HEK293 (cell line): Measurements from ENCODE around the gene STYX.

Experiments used
- CTCF ChIA-PET: fragments of 350-600 bp; formaldehyde crosslinking; extraction: SDS; loops from one replicate; lab custom pipeline; 2021; ENCODE audit warnings: antibody characterized with exemption; lab: Yijun Ruan, JAX
- POLR2A ChIA-PET: fragments of 300-600 bp; formaldehyde crosslinking; extraction: SDS; loops from one replicate; lab custom pipeline; 2020; ENCODE audit warnings: antibody characterized with exemption, inconsistent platforms; lab: Yijun Ruan, JAX
- H3K27ac ChIP-seq: fragments of 200-500 bp; sonication (Bioruptor generic); 2 replicates; pipeline ENCODE4 v1.5.1; 2014; ENCODE audit warnings: low read depth, low read length, control low read depth, inconsistent platforms; ENCODE audit errors: extremely low read depth
- H3K36me3 ChIP-seq, 2 experiments: fragments of 200-500 bp in 1 of 2; sonication (Bioruptor generic) in 1 of 2; 1 replicate in 1 of 2; 2 replicates in 1 of 2; pipeline ENCODE4 v1.5.1; 2014 to 2017; ENCODE audit warnings: inconsistent platforms in 2 of 2, low read length in 2 of 2; ENCODE audit not compliant: control insufficient read depth in 2 of 2, insufficient read depth in 1 of 2
- H3K4me1 ChIP-seq: fragments of 200-500 bp; sonication (Bioruptor generic); 2 replicates; pipeline ENCODE4 v1.5.1; 2014; ENCODE audit warnings: mild to moderate bottlenecking, low read length, inconsistent platforms; ENCODE audit not compliant: control insufficient read depth, insufficient read depth
- H3K4me3 ChIP-seq: 2 replicates; pipeline ENCODE4 v1.5.1; 2011; ENCODE audit warnings: low read depth, mild to moderate bottlenecking, control low read depth, low read length, moderate library complexity
- H3K9me3 ChIP-seq: fragments of 200-500 bp; sonication (Bioruptor generic); 2 replicates; pipeline ENCODE4 v1.5.1; 2014; ENCODE audit warnings: low read depth, low read length, inconsistent platforms; ENCODE audit not compliant: control insufficient read depth, insufficient read depth
- BCL11A ChIP-seq: fragments of 450-650 bp; formaldehyde crosslinking; IDR thresholded peaks from 2 replicates; pipeline ENCODE4 v1.5.1; 2016; ENCODE audit warnings: low read depth, missing biosample characterization, missing genetic modification characterization
- BCL6B ChIP-seq: fragments of 450-650 bp; formaldehyde crosslinking; IDR thresholded peaks from 2 replicates; pipeline ENCODE4 v1.5.1; 2017; ENCODE audit warnings: missing biosample characterization, missing genetic modification characterization
- EGR2 ChIP-seq: fragments of 450-650 bp; formaldehyde crosslinking; IDR thresholded peaks from 2 replicates; pipeline ENCODE4 v1.5.1; 2016; ENCODE audit warnings: low read depth, missing biosample characterization, missing genetic modification characterization
- KLF9 ChIP-seq: fragments of 450-650 bp; formaldehyde crosslinking; IDR thresholded peaks from 2 replicates; pipeline ENCODE4 v1.5.1; 2016; ENCODE audit warnings: missing biosample characterization, missing genetic modification characterization, low read depth
- OVOL3 ChIP-seq: fragments of 450-650 bp; formaldehyde crosslinking; IDR thresholded peaks from 2 replicates; pipeline ENCODE4 v1.5.1; 2016; ENCODE audit warnings: missing biosample characterization, missing genetic modification characterization
- SCRT2 ChIP-seq: fragments of 450-650 bp; formaldehyde crosslinking; IDR thresholded peaks from 2 replicates; pipeline ENCODE4 v1.5.1; 2016; ENCODE audit warnings: missing biosample characterization, missing genetic modification characterization
- WT1 ChIP-seq: fragments of 450-650 bp; formaldehyde crosslinking; IDR thresholded peaks from 2 replicates; pipeline ENCODE4 v1.5.1; 2016; ENCODE audit warnings: missing biosample characterization, missing genetic modification characterization
- ZBTB6 ChIP-seq: fragments of 450-650 bp; formaldehyde crosslinking; IDR thresholded peaks from 2 replicates; pipeline ENCODE4 v1.5.1; 2017; ENCODE audit warnings: missing biosample characterization, missing genetic modification characterization
- ZBTB8A ChIP-seq: fragments of 450-650 bp; formaldehyde crosslinking; IDR thresholded peaks from 2 replicates; pipeline ENCODE4 v1.5.1; 2016; ENCODE audit warnings: missing biosample characterization, missing genetic modification characterization
- ZFP41 ChIP-seq: fragments of 450-650 bp; formaldehyde crosslinking; IDR thresholded peaks from 2 replicates; pipeline ENCODE4 v1.5.1; 2016; ENCODE audit warnings: missing biosample characterization, missing genetic modification characterization, borderline replicate concordance
- ZNF121 ChIP-seq: fragments of 450-650 bp; formaldehyde crosslinking; IDR thresholded peaks from 2 replicates; pipeline ENCODE4 v1.5.1; 2016; ENCODE audit warnings: missing biosample characterization, missing genetic modification characterization
- ZNF2 ChIP-seq: fragments of 450-650 bp; formaldehyde crosslinking; IDR thresholded peaks from 2 replicates; pipeline ENCODE4 v1.5.1; 2016; ENCODE audit warnings: missing biosample characterization, missing genetic modification characterization
- ZNF311 ChIP-seq: fragments of 450-650 bp; formaldehyde crosslinking; IDR thresholded peaks from 2 replicates; pipeline ENCODE4 v1.5.1; 2017; ENCODE audit warnings: missing biosample characterization, missing genetic modification characterization, borderline replicate concordance
- ZNF423 ChIP-seq: fragments of 450-650 bp; formaldehyde crosslinking; IDR thresholded peaks from 2 replicates; pipeline ENCODE4 v1.5.1; 2016; ENCODE audit warnings: missing biosample characterization, missing genetic modification characterization
- ZNF558 ChIP-seq: fragments of 450-650 bp; formaldehyde crosslinking; IDR thresholded peaks from 2 replicates; pipeline ENCODE4 v1.5.1; 2016; ENCODE audit warnings: missing biosample characterization, missing genetic modification characterization
- ZNF560 ChIP-seq: fragments of 450-650 bp; formaldehyde crosslinking; IDR thresholded peaks from 2 replicates; pipeline ENCODE4 v1.5.1; 2017; ENCODE audit warnings: missing biosample characterization, missing genetic modification characterization, borderline replicate concordance
- ZNF639 ChIP-seq: fragments of 450-650 bp; formaldehyde crosslinking; IDR thresholded peaks from 2 replicates; pipeline ENCODE4 v1.5.1; 2016; ENCODE audit warnings: missing biosample characterization, missing genetic modification characterization
- ZSCAN18 ChIP-seq: fragments of 450-650 bp; formaldehyde crosslinking; IDR thresholded peaks from 2 replicates; pipeline ENCODE4 v1.5.1; 2016; ENCODE audit warnings: missing biosample characterization, missing genetic modification characterization
- ZSCAN4 ChIP-seq: fragments of 450-650 bp; formaldehyde crosslinking; IDR thresholded peaks from 2 replicates; pipeline ENCODE4 v1.5.1; 2017; ENCODE audit warnings: missing biosample characterization, missing genetic modification characterization
- ZSCAN5A ChIP-seq: fragments of 450-650 bp; formaldehyde crosslinking; IDR thresholded peaks from 2 replicates; pipeline ENCODE4 v1.5.1; 2016; ENCODE audit warnings: missing biosample characterization, missing genetic modification characterization
- ZXDB ChIP-seq: fragments of 450-650 bp; formaldehyde crosslinking; IDR thresholded peaks from 2 replicates; pipeline ENCODE4 v1.5.1; 2016; ENCODE audit warnings: missing biosample characterization, missing genetic modification characterization

The STYX gene

GRCh38 chr14:52792097-52792415 is 62.1 kb downstream of the STYX start:
- CTCF ChIA-PET: no interaction called here
- 0 out of 3 replicates have a peak, but pooled peaks cover 0 to 3% of the 10 kb centered on the region in 2 experiments for H3K36me3 ChIP-seq
- POLR2A ChIA-PET: interaction anchor here (1.1 to 1.8 kb wide), 4 partner anchors 13 to 240 kb away, joined by 3 to 10 read pairs (median 4); partner anchors contain the start of genes GPR137C and TXNDC16
- 0 out of 2 replicates have a peak, but pooled peaks cover 3% of the 10 kb centered on the region for H3K4me1 ChIP-seq
- H3K4me3 ChIP-seq: peak overlapping the region; percentile 29
- TF ChIP-seq SCRT2 (tag by site-specific recombination): peak; percentile 61
- 0 out of 2 replicates have a peak, but pooled peaks have one; percentile 5 for TF ChIP-seq BCL11A (tag by site-specific recombination)
- no peak for TF ChIP-seq WT1 (tag by site-specific recombination)
- TF ChIP-seq ZNF639 (tag by site-specific recombination): no peak
- no peaks in the 10 kb centered on the region for H3K9me3 ChIP-seq
- H3K27ac ChIP-seq: peak overlapping the region; percentile 68

- ChIA-PET CTCF (no interaction called here), POLR2A (no interaction called here)
- TF ChIP-seq KLF9: no peak
- TF ChIP-seq ZNF121 (tag by site-specific recombination): peak; percentile 55; the same call in 1 of the 2 replicates
- 0 out of 3 replicates have a peak, but pooled peaks cover 0 to 2% of the 10 kb centered on the region in 2 experiments for H3K36me3 ChIP-seq
- no peak overlapping the region for H3K4me3 ChIP-seq
- 0 out of 2 replicates have a peak, but pooled peaks cover 3% of the 10 kb centered on the region for H3K4me1 ChIP-seq
- no peaks in the 10 kb centered on the region for H3K9me3 ChIP-seq
- no peak overlapping the region for H3K27ac ChIP-seq
Measured at GRCh38 chr14:52793061-52793460, 63.1 kb downstream of the STYX start.

- H3K4me3 ChIP-seq: no peak overlapping the region
- CTCF ChIA-PET: interaction anchor here (0.6 kb wide), 1 partner anchor 1018 kb away, joined by 3 read pairs; no protein-coding TSS in a partner anchor
- no peak for TF ChIP-seq EGR2 (tag by site-specific recombination)
- TF ChIP-seq ZNF558 (tag by site-specific recombination): no peak
- TF ChIP-seq ZBTB8A: no peak
- no peak for TF ChIP-seq ZSCAN18 (tag by site-specific recombination)
- TF ChIP-seq OVOL3 (tag by site-specific recombination): no peak
- no peak for TF ChIP-seq ZNF423 (tag by site-specific recombination)
- TF ChIP-seq ZFP41: no peak
- no peak for TF ChIP-seq ZNF2
- TF ChIP-seq, all 188 proteins: peak for 0
- no peaks in the 10 kb centered on the region for H3K36me3 ChIP-seq
- H3K27ac ChIP-seq: no peak overlapping the region
- H3K4me1 ChIP-seq: no peaks in the 10 kb centered on the region
- POLR2A ChIA-PET: no interaction called here
- H3K9me3 ChIP-seq: no peaks in the 10 kb centered on the region
Measured at GRCh38 chr14:52797653-52798052, 67.7 kb downstream of the STYX start.

- ChIA-PET CTCF (no interaction called here), POLR2A (no interaction called here)
- no peaks in the 10 kb centered on the region for H3K36me3 ChIP-seq
- no peak overlapping the region for H3K27ac ChIP-seq
- no peaks in the 10 kb centered on the region for H3K9me3 ChIP-seq
- H3K4me3 ChIP-seq: no peak overlapping the region
- no peaks in the 10 kb centered on the region for H3K4me1 ChIP-seq
- TF ChIP-seq ZSCAN4 (tag by site-specific recombination) (no peak), BCL6B (no peak), ZSCAN5A (no peak), ZXDB (tag by site-specific recombination) (no peak), ZBTB6 (tag by site-specific recombination) (no peak), EGR2 (tag by site-specific recombination) (no peak), ZNF311 (tag by site-specific recombination) (no peak), ZNF560 (no peak)
Measured at GRCh38 chr14:52798826-52799225, 68.9 kb downstream of the STYX start.
